ENCODE results near the gene PKP1. TPM values are rescaled to one million over a fixed set of nuclear protein-coding genes. Genes with fewer than 3 reads are reported as not detected.

PKP1 gene
- total RNA-seq, 2 donors from 2014 or later, result 36.8 to 82.9 TPM

DNA sequence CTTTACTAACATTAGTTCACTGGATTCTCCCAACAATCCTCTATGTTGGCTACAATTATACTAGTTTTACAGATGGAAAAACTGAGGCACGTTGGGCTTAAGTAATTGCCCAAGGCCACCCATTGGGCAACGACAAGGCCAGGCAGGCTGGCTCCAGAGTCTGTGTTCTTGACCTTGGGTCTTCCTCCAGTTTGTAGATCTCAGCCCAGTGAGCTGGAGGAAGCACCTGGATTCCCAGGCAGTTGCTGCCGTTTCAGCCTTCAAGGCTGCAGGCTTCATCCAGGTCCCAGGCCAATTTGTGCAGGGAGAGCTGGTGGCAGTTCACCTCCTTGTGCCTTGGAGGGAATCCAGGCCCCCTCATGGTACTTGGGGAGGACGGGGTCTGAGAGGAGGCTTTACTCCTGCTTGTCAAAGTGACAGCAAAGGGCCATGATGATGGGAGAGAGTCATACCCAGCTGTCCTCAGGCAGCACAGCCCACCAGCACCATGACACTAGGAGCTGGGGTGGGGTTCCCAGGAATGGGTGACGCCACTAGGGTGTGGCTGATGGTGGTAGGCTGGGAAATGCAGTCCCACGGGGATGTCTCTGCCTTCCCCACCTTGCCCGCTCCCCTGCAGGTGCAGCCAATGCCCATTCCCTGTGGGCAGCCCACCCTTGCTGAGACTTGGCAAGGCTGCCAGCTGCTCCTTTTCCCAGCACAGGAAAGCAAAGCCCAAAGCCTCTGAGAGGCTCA lies 27.1 kb downstream of the PKP1 start:
- DNase-seq (ENCODE audit: low spot score), result no peak
- TF ChIP-seq POLR2AphosphoS5 (IDR thresholded peaks at IDR 0.05) (no peak), POLR2A (IDR thresholded peaks at IDR 0.05) (no peak)
- TF ChIP-seq, protein P1, sequence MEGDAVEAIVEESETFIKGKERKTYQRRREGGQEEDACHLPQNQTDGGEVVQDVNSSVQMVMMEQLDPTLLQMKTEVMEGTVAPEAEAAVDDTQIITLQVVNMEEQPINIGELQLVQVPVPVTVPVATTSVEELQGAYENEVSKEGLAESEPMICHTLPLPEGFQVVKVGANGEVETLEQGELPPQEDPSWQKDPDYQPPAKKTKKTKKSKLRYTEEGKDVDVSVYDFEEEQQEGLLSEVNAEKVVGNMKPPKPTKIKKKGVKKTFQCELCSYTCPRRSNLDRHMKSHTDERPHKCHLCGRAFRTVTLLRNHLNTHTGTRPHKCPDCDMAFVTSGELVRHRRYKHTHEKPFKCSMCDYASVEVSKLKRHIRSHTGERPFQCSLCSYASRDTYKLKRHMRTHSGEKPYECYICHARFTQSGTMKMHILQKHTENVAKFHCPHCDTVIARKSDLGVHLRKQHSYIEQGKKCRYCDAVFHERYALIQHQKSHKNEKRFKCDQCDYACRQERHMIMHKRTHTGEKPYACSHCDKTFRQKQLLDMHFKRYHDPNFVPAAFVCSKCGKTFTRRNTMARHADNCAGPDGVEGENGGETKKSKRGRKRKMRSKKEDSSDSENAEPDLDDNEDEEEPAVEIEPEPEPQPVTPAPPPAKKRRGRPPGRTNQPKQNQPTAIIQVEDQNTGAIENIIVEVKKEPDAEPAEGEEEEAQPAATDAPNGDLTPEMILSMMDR (IDR thresholded peaks at IDR 0.05), result no peak
- Histone ChIP-seq H3K36me3 (no peaks in the 10 kb centered on the region), H3K4me1 (replicated peaks) (peaks cover 33% of the 10 kb centered on the region), H3K9me3 (no peaks in the 10 kb centered on the region), H3K27ac (peak overlapping the region; percentile 89 to 93), H3K27me3 (replicated peaks; ENCODE audit: insufficient read depth) (no peaks in the 10 kb centered on the region), H3K4me3 (no peak overlapping the region)
- WGBS, result 58% methylated on average over 7 of the region's 7 CpGs
- intact Hi-C loops (cut with DNase I), result no loop called here

GRCh38 chr1:201310986-201311355 lies 27.7 kb downstream of the PKP1 start:
- Histone ChIP-seq H3K9me3 (no peaks in the 10 kb centered on the region), H3K4me1 (replicated peaks) (peaks cover 33% of the 10 kb centered on the region), H3K27me3 (replicated peaks; ENCODE audit: insufficient read depth) (no peaks in the 10 kb centered on the region), H3K4me3 (no peak overlapping the region), H3K36me3 (no peaks in the 10 kb centered on the region), H3K27ac (peak overlapping the region; percentile 89 to 93)
- 29% methylated on average over 4 of the region's 4 CpGs for WGBS
- TF ChIP-seq POLR2A (IDR thresholded peaks at IDR 0.05), result no peak
- peak; percentile 70 for TF ChIP-seq POLR2AphosphoS5 (IDR thresholded peaks at IDR 0.05)
- intact Hi-C loops (cut with DNase I), result no loop called here
- peak; percentile 81 for DNase-seq (ENCODE audit: low spot score)

GRCh38 chr1:201311356-201312011 lies 28.2 kb downstream of the PKP1 start:
- WGBS, result 36% methylated on average over 8 of the region's 8 CpGs
- H3K4me3 ChIP-seq, result no peak overlapping the region

GRCh38 chr1:201312298-201312697 lies 29.0 kb downstream of the PKP1 start:
- no peak for TF ChIP-seq POLR2A (IDR thresholded peaks at IDR 0.05)
- TF ChIP-seq, protein P1 (IDR thresholded peaks at IDR 0.05), result peak in 1 of 4 experiments; percentile 19
- no peaks in the 10 kb centered on the region for H3K27me3 ChIP-seq (replicated peaks; ENCODE audit: insufficient read depth)
- H3K4me1 ChIP-seq (replicated peaks), result peaks cover 28% of the 10 kb centered on the region
- no peak for DNase-seq (ENCODE audit: low spot score)
- WGBS, result 59% methylated on average over 7 of the region's 7 CpGs
- no peaks in the 10 kb centered on the region for H3K9me3 ChIP-seq
- H3K36me3 ChIP-seq, result no peaks in the 10 kb centered on the region
- intact Hi-C loops (cut with DNase I), result no loop called here
- peak overlapping the region; percentile 89 to 93 for H3K27ac ChIP-seq
- H3K4me3 ChIP-seq, result no peak overlapping the region

More at GRCh38 chr1:201311356-201312011, 28.2 kb downstream of the PKP1 start:
- TF ChIP-seq POLR2AphosphoS5 (IDR thresholded peaks at IDR 0.05), result peak; percentile 76
- TF ChIP-seq, protein P1 (IDR thresholded peaks at IDR 0.05), result no peak
- no peaks in the 10 kb centered on the region for H3K9me3 ChIP-seq
- DNase-seq (ENCODE audit: low spot score), result peak; percentile 78
- intact Hi-C loops (cut with DNase I), result no loop called here
- no peaks in the 10 kb centered on the region for H3K36me3 ChIP-seq
- H3K4me1 ChIP-seq (replicated peaks), result peaks cover 33% of the 10 kb centered on the region
- no peaks in the 10 kb centered on the region for H3K27me3 ChIP-seq (replicated peaks; ENCODE audit: insufficient read depth)
- H3K27ac ChIP-seq, result peak overlapping the region; percentile 89 to 93

GRCh38 chr1:201313086-201313485 lies 29.8 kb downstream of the PKP1 start:
- TF ChIP-seq, protein P1 (IDR thresholded peaks at IDR 0.05), result no peak
- TF ChIP-seq POLR2A (IDR thresholded peaks at IDR 0.05) (no peak), POLR2AphosphoS5 (IDR thresholded peaks at IDR 0.05) (no peak)
- H3K4me1 ChIP-seq (replicated peaks), result peaks cover 24% of the 10 kb centered on the region
- H3K4me3 ChIP-seq, result no peak overlapping the region
- no peaks in the 10 kb centered on the region for H3K27me3 ChIP-seq (replicated peaks; ENCODE audit: insufficient read depth)
- intact Hi-C loops (cut with DNase I), result no loop called here
- no peak for DNase-seq (ENCODE audit: low spot score)
- H3K36me3 ChIP-seq, result peaks cover 0 to 3% of the 10 kb centered on the region in 2 donors
- peak overlapping the region; percentile 9 to 89 for H3K27ac ChIP-seq
- no peaks in the 10 kb centered on the region for H3K9me3 ChIP-seq
- 89% methylated on average over 14 of the region's 16 CpGs for WGBS
